ENCODE data around the gene S1PR3.

GRCh38 chr9:89021154-89021803, 30.0 kb downstream of the S1PR3 start:
- no peak for TF ChIP-seq CTCF (IDR thresholded peaks at IDR 0.05; ENCODE audit: low read length)
- TF ChIP-seq EZH2 (optimal IDR thresholded peaks at IDR 0.05; ENCODE audit: low read depth, low read length) = no peak
